ENCODE data around the gene COL25A1. TPM values are rescaled to one million over a fixed set of nuclear protein-coding genes. Genes with fewer than 3 reads are reported as not detected.

The COL25A1 gene
- polyA plus RNA-seq, 2 of the 4 experiments (the other 2 are of a cell fraction): not detected

DNA sequence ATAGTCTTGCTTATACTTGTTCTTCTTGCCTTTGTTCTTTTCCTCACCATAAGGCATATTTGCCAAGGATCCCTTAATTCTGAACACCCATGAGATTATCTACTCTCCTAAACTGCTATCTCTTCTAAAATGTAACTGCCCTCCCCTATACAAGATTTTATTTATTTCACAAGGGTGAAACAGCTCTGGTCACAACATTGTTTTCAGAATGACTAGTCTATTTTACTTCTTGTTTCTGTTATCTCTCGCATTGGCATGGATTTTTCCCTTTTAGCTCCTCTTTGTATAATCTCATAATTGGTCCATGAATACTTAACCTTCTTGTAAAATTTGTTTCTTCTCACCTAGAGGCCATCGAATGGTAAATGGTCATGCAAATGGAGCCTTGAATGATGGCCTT, 17.2 kb upstream of the COL25A1 start:
- Histone ChIP-seq H3K4me3 (no peak overlapping the region), H3K4me2 (no peak overlapping the region), H3K27ac (no peak overlapping the region), H3K4me1 (no peaks in the 10 kb centered on the region), H3K9me3 (no peaks in the 10 kb centered on the region; the same call in 2 of the 3 replicates)
- ATAC-seq (no peak), DNase-seq (ENCODE audit: low read depth in 1 of 2, low spot score in 1 of 2) (no peak), FAIRE-seq (no peak)
- ChIA-PET POLR2A (no interaction called here), CTCF (no interaction called here)
- TF ChIP-seq JUN (IDR thresholded peaks at IDR 0.05) (no peak), HDAC2 (IDR thresholded peaks at IDR 0.05) (no peak), NFE2L2 (conservative IDR thresholded peaks at IDR 0.05; ENCODE audit: low read length) (no peak), SMC3 (IDR thresholded peaks at IDR 0.05) (no peak), HOXA7 (CRISPR knock-in tag; IDR thresholded peaks at IDR 0.05) (no peak), KDM1A (IDR thresholded peaks at IDR 0.05; ENCODE audit: low read depth) (no peak), TFCP2L1 (CRISPR knock-in tag; IDR thresholded peaks at IDR 0.05) (no peak), RARB (CRISPR knock-in tag; IDR thresholded peaks at IDR 0.05) (no peak), FOXS1 (CRISPR knock-in tag; IDR thresholded peaks at IDR 0.05) (no peak)
- TF ChIP-seq, protein P1, sequence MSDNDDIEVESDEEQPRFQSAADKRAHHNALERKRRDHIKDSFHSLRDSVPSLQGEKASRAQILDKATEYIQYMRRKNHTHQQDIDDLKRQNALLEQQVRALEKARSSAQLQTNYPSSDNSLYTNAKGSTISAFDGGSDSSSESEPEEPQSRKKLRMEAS (IDR thresholded peaks at IDR 0.05): no peak
- TF ChIP-seq, protein P2, sequence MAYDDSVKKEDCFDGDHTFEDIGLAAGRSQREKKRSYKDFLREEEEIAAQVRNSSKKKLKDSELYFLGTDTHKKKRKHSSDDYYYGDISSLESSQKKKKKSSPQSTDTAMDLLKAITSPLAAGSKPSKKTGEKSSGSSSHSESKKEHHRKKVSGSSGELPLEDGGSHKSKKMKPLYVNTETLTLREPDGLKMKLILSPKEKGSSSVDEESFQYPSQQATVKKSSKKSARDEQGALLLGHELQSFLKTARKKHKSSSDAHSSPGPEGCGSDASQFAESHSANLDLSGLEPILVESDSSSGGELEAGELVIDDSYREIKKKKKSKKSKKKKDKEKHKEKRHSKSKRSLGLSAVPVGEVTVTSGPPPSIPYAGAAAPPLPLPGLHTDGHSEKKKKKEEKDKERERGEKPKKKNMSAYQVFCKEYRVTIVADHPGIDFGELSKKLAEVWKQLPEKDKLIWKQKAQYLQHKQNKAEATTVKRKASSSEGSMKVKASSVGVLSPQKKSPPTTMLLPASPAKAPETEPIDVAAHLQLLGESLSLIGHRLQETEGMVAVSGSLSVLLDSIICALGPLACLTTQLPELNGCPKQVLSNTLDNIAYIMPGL (CRISPR knock-in tag; IDR thresholded peaks at IDR 0.05; ENCODE audit: borderline replicate concordance): no peak
- 40% methylated on average over 2 of the region's 2 CpGs for WGBS (ENCODE audit: missing lambda C conversion rate)

DNA sequence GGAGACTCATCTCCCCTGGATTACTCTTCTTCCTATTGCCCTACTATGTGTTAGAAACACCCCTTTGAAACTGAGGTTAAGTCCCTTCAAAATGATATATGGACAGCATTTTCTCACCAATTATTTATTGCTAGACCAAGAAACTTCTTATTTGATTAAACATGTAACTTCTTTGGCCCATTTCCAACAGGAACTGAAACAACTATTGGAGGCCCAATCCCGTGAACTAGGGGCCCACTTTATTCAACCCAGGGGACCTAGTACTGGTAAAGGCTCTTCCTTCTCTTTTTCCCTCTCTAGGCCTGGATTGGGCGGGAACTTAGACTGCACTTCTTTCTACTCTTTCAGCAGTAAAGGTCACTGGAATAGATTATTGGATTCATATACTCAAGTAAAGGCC, 16.7 kb upstream of the COL25A1 start:
- ChIA-PET POLR2A (no interaction called here), CTCF (no interaction called here)
- 10% methylated on average over 2 of the region's 2 CpGs for WGBS (ENCODE audit: missing lambda C conversion rate)
- FAIRE-seq: no peak
- Histone ChIP-seq H3K4me3 (no peak overlapping the region), H3K9me3 (no peaks in the 10 kb centered on the region; the same call in 2 of the 3 replicates), H3K27ac (no peak overlapping the region), H3K4me1 (no peaks in the 10 kb centered on the region), H3K4me2 (no peak overlapping the region)
- ATAC-seq: no peak
- TF ChIP-seq CEBPB (IDR thresholded peaks at IDR 0.05) (no peak), POLR2AphosphoS2 (conservative IDR thresholded peaks at IDR 0.05; ENCODE audit: low read length) (no peak), POLR2A (IDR thresholded peaks at IDR 0.05; ENCODE audit: low read length) (no peak), NFE2L2 (conservative IDR thresholded peaks at IDR 0.05; ENCODE audit: low read length) (no peak), FOSL2 (IDR thresholded peaks at IDR 0.05) (no peak), FOSL2 (CRISPR knock-in tag; IDR thresholded peaks at IDR 0.05) (no peak), HDAC2 (IDR thresholded peaks at IDR 0.05) (no peak), MAZ (IDR thresholded peaks at IDR 0.05; ENCODE audit: borderline replicate concordance, low read depth, low read length) (no peak), JUN (IDR thresholded peaks at IDR 0.05) (no peak), RARB (CRISPR knock-in tag; IDR thresholded peaks at IDR 0.05) (no peak), BHLHE40 (IDR thresholded peaks at IDR 0.05; ENCODE audit: low read depth, low read length) (no peak), ZSCAN20 (CRISPR knock-in tag; IDR thresholded peaks at IDR 0.05) (no peak), ZNF302 (CRISPR knock-in tag; IDR thresholded peaks at IDR 0.05) (no peak), JUNB (IDR thresholded peaks at IDR 0.05) (no peak), SMC3 (IDR thresholded peaks at IDR 0.05) (no peak), EP300 (IDR thresholded peaks at IDR 0.05) (no peak), HOXB13 (CRISPR knock-in tag; IDR thresholded peaks at IDR 0.05; ENCODE audit: low read depth) (no peak)
- TF ChIP-seq, protein P1 (IDR thresholded peaks at IDR 0.05): no peak
- TF ChIP-seq, protein P3, sequence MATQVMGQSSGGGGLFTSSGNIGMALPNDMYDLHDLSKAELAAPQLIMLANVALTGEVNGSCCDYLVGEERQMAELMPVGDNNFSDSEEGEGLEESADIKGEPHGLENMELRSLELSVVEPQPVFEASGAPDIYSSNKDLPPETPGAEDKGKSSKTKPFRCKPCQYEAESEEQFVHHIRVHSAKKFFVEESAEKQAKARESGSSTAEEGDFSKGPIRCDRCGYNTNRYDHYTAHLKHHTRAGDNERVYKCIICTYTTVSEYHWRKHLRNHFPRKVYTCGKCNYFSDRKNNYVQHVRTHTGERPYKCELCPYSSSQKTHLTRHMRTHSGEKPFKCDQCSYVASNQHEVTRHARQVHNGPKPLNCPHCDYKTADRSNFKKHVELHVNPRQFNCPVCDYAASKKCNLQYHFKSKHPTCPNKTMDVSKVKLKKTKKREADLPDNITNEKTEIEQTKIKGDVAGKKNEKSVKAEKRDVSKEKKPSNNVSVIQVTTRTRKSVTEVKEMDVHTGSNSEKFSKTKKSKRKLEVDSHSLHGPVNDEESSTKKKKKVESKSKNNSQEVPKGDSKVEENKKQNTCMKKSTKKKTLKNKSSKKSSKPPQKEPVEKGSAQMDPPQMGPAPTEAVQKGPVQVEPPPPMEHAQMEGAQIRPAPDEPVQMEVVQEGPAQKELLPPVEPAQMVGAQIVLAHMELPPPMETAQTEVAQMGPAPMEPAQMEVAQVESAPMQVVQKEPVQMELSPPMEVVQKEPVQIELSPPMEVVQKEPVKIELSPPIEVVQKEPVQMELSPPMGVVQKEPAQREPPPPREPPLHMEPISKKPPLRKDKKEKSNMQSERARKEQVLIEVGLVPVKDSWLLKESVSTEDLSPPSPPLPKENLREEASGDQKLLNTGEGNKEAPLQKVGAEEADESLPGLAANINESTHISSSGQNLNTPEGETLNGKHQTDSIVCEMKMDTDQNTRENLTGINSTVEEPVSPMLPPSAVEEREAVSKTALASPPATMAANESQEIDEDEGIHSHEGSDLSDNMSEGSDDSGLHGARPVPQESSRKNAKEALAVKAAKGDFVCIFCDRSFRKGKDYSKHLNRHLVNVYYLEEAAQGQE (IDR thresholded peaks at IDR 0.05): no peak
- DNase-seq (ENCODE audit: low read depth in 1 of 2, low spot score in 1 of 2): no peak
